Fibroblast of the aortic adventitia (primary cell): ENCODE results near the gene SAMD4A. TPM values are rescaled to one million over a fixed set of nuclear protein-coding genes. Genes with fewer than 3 reads are reported as not detected.

Experiments
- DNase-seq: peaks from one replicate; pipeline ENCODE4 v3.0.0-alpha.2; 2010; ENCODE audit warnings: low read depth
- H3K4me3 ChIP-seq: 2 replicates; pipeline ENCODE4 v1.5.1; 2011; ENCODE audit warnings: low read depth, mild to moderate bottlenecking, control low read depth, low read length, moderate library complexity
- CTCF ChIP-seq: IDR thresholded peaks from 2 replicates; pipeline ENCODE4 v1.5.1; 2011; ENCODE audit warnings: mild to moderate bottlenecking, low read length, control low read depth, inconsistent platforms; ENCODE audit not compliant: insufficient read depth
- total RNA-seq: library from RNA; depleted of rRNA; stranded (reverse); fragments of >200 nt; gene quantifications from 2 replicates; pipeline ENCODE4 v1.2.3, GENCODE V29; 2012; ENCODE audit warnings: low replicate concordance

Gene SAMD4A
- total RNA-seq, 1 donor, result 20.1 TPM

DNA sequence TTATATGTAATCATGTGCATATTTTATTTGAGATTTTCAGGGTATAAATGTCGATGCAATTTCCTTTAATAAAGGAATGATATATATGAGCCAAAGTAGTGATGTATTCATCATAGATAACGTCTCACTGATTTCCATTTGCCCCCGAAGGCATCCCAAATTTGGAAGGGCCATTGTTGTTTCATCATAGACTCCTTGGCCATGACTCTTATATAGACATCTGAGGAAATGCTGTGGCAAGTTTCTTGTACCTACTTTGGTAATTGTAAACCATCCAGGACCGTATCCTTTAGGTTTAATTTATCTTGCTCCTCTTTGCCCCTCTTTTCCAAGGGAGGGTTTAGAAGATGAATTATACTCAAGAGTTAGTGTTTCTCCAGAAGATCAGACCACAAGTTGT lies 84.7 kb downstream of the SAMD4A start:
- TF ChIP-seq CTCF, result no peak
- H3K4me3 ChIP-seq, result no peak overlapping the region
- peak; percentile 60 for DNase-seq

DNA sequence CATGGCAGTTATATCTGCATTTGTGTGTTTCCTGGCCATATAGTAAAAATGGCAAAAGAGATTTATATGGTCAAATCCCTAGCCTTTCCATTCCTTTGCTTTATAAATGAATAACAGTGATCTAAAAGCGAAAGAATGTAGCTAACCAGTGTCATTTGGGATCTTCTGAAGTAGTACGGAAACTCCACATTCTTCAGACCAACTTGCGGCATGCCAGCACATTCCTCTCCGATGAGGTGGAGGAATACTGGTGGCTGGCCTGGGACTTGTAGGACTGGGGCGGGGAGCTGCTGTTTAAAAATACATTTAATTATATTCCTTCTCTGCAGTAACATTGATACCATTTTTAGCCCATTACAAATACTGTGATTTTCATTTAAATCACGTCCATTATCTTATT lies 85.3 kb downstream of the SAMD4A start:
- no peak for TF ChIP-seq CTCF
- DNase-seq, result peak; percentile 99
- peak overlapping the region; percentile 63 for H3K4me3 ChIP-seq

- DNase-seq, result peak; percentile 74
- H3K4me3 ChIP-seq, result peak overlapping the region; percentile 63
- no peak for TF ChIP-seq CTCF
Measured at GRCh38 chr14:54652605-54653052, 85.7 kb downstream of the SAMD4A start.

GRCh38 chr14:54653712-54654469 lies 87.0 kb downstream of the SAMD4A start:
- no peak overlapping the region for H3K4me3 ChIP-seq
- no peak for TF ChIP-seq CTCF
- peak; percentile 68 for DNase-seq

DNA sequence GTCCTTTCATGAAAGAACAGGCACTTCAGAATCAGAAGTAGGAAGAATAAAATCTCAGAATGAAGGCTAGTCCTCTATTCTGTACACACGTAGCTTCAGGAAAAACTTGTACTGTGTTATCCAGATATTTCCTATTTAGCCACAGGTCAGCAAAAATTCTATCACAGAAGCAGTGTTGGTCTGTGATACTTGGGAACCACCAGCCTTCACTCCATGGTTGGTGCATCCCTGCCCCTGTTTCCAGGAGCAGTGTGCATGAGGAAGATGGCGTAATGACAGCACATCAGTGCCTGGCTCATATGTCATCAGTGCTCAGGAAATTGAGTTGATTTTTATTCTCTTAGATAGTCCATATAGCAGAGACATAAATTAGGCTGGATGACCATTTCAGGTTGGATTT lies 87.7 kb downstream of the SAMD4A start:
- H3K4me3 ChIP-seq, result no peak overlapping the region
- TF ChIP-seq CTCF, result no peak
- no peak for DNase-seq

DNA sequence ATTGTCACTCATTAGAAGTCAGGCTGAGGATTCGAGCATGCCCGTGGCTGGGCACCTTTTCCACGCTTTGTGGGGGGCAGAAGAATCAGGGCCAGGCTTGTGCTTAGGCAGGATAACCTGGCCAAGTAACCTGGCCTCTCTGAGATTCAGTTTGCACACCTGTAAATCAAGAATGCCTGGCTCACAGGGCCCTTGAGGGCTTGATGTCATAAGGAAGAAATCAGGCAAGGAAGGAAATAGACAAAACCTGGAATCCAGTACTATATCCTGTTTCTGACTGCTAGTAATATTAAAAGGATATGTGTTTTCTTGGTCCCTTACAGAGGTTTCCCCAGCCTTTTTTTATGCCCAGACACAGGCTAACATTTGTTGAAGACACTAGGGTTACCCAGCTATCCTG lies 91.9 kb downstream of the SAMD4A start:
- no peak overlapping the region for H3K4me3 ChIP-seq
- no peak for TF ChIP-seq CTCF
- DNase-seq, result no peak

GRCh38 chr14:54659365-54659764 lies 92.4 kb downstream of the SAMD4A start:
- TF ChIP-seq CTCF, result no peak
- DNase-seq, result no peak
- no peak overlapping the region for H3K4me3 ChIP-seq
